ENCODE measurements around the gene NRIP3.
"Not testable (repeated sequence)": the region's sequence is repeated elsewhere in the genome, so short reads cannot be mapped to it uniquely, and the experiment has no call there.

The NRIP3 gene

GRCh38 chr11:8971196-8971923, 32.4 kb downstream of the NRIP3 start:
- DNase-seq (ENCODE audit: low spot score) = no peak

DNA sequence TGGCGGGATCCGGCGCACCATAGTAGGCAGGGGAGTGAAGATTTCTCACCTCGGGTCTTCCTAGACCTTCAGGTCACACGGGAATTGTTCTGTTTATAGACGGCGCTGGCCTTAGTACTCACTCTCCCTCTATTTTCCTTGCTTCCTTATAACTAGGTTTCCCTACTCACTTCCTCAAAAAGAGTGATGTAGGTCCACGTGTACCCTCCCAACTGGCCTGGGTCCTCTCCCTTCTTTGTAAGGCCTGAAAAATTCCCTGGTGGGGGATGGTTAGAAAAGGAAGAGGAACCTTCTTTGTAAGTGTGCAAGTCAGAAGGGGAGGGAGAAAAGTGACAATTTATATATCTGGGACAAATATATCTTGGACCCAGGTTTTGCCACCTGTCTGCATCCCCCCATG, 36.6 kb downstream of the NRIP3 start:
- no peak for DNase-seq (ENCODE audit: low spot score)

GRCh38 chr11:8964324-8965320, 39.2 kb downstream of the NRIP3 start, which contains the start of gene TMEM9B:
TMEM9B (minus strand) TSS chr11:8964442; CDS start chr11:8964313, 129 bp downstream.
- peak; percentile 94 for DNase-seq (ENCODE audit: low spot score)

GRCh38 chr11:8963569-8964323, 40.1 kb downstream of the NRIP3 start:
- peak; percentile 73 for DNase-seq (ENCODE audit: low spot score)

DNA sequence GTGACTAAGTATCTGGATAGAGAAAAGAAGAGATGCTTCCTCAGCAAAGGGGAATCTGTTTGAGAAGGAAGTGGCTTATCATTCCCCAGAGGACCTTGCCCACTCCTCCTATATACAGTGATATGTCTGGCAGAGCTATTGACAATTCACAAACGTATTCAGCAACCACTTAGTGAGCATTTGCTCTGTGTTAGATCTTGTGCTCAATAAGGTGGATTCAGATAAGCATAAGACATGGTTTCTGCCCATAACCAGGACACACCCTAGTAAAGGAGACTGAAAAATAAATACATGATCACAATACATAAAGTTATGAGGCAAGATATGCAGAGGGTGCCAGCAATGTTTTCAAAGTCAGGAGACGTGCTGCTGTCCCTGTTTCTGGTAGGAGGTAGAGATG, 41.0 kb downstream of the NRIP3 start:
- no peak for DNase-seq (ENCODE audit: low spot score)

GRCh38 chr11:8961401-8961800, 42.4 kb downstream of the NRIP3 start:
- DNase-seq (ENCODE audit: low spot score) = no peak

DNA sequence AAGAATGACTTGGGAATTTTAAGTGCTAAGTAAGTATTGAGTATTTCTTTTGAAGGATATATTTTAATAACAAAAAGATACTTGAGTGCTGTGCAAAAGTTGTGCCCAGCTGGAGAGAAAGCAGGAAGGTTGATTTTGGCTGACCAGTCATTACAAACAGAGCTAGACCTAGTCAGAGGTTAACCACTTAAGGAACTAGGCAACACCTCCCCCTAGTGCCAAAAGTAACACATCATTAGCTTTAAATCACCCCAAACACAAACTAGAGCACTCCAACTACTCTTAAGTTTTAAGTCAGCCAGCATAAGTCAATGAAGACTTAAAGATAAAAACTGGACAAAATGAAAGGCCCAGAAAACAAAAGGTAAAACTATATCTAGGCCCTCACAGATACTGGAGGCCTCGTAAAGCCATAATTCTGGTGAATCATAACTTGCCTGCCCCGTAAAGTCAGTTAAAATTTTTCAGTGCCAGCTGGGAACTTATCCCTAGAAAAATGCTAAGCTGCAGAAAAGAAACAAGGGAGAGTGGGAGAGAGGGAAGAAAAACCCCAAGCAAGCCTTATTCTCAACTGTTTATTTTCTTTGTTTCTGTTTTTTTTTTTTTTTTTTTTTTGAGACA, 44.1 kb downstream of the NRIP3 start:
- DNase-seq (ENCODE audit: low spot score) = peak; percentile 90

DNA sequence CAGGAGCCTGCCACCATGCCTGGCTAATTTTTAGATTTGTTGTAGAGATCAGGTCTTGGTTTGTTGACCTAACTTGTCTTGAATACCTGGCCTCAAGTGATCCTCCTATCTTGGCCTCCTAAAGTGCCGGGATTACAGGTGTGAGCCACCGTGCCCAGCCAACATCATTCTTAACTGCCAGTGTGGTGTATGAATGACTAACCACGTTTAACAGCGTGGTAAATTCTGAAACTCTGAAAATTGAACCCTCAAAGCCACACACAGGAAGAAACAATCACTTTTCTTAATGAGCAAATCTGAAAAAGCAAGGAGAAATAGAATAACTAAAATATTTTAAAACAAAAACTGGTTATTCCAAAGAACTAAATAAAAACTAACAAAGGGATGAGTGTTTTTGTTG, 46.9 kb downstream of the NRIP3 start:
- no peak for DNase-seq (ENCODE audit: low spot score)

DNA sequence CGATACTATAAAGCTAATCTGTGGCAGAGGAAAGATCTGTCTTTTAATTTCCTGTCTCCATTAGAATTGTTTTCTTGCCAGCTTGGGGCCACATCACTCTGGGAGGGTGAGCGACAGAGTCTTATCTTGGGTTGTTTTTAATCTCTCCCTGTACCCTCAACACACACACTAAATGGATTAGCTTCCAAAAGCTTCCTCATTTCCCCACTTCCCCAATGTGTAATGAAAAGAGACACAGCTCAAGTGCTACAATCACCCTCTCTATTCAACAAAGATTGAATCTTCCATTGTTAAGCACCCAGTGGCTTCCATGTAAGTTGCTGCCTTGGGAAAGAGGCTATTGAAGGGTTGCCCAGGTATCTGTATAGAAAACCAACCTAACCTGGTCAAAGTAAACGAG, 54.9 kb downstream of the NRIP3 start:
- DNase-seq (ENCODE audit: low spot score) = no peak

DNA sequence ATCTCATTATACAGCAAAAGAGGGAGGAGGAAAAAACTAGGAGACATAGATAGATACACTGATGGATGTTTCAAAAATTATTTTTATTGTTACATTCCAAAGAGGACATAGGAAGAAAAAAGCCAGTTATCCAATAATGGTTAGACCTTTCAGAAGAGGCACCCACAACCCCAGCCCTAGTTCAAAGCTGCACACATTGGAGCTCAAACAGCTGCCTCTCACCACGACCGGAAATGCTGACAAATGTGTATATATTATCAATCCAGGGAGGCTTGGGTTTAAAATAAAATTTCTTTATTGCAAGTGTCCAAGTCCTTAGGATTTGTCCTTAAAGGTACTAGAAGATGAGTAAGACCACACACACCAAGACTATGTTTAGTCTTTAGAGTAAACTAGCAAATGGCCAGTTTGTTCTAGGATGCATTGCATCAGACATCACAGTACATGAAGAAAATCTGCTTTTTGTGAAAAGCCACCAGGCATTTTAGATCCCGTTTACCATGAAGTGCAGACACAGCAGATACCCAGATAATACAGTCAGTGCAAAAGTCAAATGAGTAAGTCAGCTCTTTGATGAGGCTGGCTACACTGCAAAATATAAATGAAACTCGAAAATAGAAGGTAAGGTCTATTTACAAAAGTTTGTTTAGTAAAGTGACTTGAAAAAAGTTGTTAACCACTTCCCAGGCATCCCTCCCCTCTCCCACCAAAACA, 56.4 kb downstream of the NRIP3 start:
- DNase-seq (ENCODE audit: low spot score) = no peak

GRCh38 chr11:8942518-8943066, 61.2 kb downstream of the NRIP3 start, which contains the start of gene ASCL3:
ASCL3 (minus strand) TSS chr11:8943016; CDS start chr11:8938161, 4,855 bp downstream.
- DNase-seq (ENCODE audit: low spot score) = no peak

DNA sequence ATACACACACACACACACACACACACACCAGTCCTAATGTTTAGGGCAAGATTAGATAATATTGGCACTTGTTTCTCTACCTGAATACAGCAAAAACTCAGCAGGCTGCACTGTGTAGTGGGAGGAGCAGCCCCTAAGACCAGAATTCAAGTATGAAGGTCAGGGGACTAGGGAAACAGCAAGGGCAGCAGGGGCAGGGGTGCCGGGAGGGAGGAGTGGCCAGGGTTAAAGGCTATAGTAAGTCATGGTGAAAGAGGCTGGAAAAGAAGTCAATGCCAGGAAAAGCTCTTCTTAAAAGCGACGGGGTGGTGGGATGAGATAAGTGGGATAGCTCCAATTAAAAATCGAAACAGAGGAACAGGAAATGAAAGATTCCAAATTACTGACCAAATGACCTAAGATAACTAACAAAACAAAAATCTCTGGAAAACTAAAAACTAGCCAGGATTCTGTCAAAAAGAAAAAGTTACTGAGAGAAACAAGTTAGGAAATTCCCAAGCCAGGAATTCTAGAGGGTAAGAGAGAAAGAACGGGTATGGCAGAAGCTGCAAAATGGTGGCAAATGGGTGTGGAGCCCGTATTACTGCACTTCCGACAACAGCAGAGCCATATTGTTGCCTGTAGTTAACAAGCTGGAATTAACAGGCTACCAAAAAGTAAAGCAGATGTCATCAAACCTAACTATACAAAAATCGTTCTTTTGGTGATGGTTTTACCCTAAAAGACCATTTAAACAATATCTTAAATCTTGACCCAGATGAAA, 62.3 kb downstream of the NRIP3 start:
- DNase-seq (ENCODE audit: low spot score) = no peak

DNA sequence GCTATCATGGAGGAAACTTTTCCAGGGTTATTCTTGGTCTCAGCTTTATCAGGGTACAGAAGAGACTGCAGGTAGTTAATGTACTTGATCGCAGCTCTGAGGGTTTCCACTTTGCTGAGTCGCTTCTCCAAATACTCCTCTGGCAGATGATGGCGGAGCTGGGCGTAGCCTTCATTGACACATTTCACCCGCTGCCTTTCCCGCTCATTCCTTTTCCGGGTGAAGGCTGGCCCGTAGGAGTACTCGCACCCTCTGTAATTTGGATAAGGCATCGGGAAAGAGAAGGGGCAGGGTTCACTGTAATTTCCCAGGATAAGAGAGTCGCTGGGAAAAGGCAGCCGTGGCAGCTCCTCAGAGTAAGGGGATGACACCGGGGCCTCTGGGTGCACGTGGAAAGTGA, 66.1 kb downstream of the NRIP3 start:
- DNase-seq (ENCODE audit: low spot score) = no peak

DNA sequence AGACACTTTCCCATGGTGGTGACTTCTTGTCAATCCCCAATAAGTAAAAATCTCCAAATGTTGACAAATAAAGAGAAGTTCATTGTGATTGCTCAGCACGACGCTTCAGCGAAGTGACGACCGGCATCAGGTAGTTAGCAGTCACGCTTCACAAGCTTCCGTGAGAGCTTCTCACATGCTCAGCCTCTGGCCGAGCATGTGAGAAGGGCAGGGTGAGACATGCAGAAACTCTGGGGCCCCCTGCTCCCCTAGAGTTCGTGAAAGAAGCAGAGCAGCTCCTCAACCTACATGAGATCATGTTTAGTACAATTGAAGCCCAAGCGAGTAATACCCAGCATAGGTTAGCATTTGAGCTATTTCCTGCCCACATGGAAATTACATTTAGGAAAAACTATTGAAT, 66.6 kb downstream of the NRIP3 start:
- DNase-seq (ENCODE audit: low spot score) = no peak

DNA sequence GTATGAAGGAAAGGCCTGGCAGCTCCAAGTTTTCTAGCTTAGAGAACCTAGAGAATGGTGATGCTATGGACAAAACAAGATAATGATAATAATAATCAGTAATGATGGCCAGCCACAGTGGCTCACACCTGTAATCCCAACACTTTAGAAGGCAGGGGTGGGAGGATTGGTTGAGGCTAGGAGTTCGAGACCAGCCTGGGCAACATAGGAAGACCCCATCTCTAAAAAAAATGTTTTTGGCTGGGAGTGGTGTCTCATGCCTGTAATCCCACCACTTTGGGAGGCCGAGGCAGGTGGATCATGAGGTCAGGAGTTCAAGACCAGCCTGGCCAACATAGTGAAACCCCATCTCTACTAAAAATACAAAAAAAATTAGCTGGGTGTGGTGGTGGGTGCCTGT, 68.0 kb downstream of the NRIP3 start:
- not testable (repeated sequence) for DNase-seq (ENCODE audit: low spot score)

- DNase-seq (ENCODE audit: low spot score) = peak; percentile 57
These were observed 68.9 kb downstream of the NRIP3 start for GRCh38 chr11:8934742-8935488.

DNA sequence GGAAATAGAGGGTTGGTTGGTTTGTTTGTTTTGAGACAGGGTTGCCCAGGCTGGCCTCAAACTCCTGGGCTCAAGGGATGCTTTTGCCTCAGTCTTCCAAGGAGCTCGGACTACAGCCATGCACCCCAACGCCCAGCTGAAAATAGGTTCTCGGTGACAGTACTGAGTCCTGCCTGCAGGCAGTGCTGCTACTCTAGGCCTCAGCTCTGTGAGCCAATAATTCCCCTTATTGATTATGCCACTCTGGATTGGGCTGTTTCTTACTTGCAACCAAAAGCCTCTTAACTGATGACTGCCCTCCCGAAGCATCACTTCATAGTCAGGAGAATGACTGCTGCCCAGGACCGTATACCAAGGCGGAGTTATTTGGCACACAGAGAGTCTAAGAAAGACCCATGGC, 69.9 kb downstream of the NRIP3 start:
- DNase-seq (ENCODE audit: low spot score) = no peak

- no peak for DNase-seq (ENCODE audit: low spot score)
These were observed 71.1 kb downstream of the NRIP3 start, which contains the start of gene C11orf16 for GRCh38 chr11:8932564-8933180. C11orf16 (minus strand) TSS chr11:8932947; CDS start chr11:8932308, 639 bp downstream.

Data from RKO (cell line).